Measurements from ENCODE around the gene DBP. TPM values are rescaled to one million over a fixed set of nuclear protein-coding genes. Genes with fewer than 3 reads are reported as not detected.

DBP gene
- total RNA-seq, 2 experiments from 2014 or later, result 24.1 to 25.8 TPM

DNA sequence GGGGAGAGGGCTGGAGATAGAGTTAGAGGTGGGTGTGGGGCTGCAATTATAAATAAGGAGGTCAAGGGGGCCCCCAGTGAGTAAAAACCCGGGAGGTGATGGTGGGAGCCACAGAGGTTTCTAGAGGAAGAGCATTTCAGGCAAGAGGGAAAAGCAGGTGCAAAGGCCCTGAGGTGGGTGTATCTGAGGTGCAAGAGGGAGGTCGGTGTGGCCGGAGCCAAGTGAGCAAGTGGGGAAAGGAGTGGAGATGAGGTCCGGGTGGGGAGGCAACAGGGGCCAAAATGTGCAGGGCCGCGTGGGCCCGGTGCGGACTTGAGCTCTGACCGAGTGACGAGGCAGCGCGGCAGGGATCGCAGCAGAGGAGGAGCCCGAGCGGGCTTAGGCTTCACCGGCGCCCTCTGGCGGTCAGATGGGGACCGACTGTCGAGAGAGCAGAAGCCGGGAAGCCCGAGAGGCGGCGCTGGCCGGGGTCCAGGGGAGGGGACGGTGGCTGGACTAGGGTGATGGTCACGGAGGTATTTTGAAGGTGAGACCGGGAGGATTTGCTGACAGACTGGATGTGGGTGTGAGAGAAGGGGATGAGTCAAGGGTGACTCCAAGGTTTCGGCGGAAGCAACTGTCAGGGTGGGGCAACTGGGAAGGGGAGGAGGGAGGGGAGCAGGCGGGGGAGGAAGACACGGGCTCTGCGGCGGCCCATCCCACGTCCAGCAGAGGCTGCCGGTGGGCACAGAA, 48.3 kb downstream of the DBP start:
- CTCF ChIA-PET, result interaction anchor here (0.6 to 3.7 kb wide), 19 partner anchors 12 to 275 kb away, joined by 3 to 19 read pairs (median 5); partner anchors contain the start of genes RPL18, SPACA4 and SPHK2

DNA sequence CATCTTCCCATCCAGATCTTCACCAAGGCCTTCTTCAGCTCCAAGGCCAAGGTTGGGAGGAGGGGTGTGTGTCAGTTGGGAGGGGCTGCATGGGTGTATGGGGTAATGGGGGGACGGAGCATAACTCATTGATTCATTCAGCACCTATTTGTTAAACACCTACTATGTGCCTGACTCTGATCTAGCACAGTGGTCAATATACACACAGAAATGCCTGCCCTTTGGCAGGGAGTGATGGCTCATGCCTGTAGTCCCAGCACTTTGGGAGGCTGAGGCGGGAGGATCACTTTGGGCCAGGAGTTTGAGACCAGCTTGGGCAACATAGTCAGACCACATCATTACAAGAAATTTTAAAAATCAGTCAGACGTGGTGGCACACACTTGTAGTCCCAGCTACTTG, 49.8 kb downstream of the DBP start:
- ChIA-PET CTCF (interaction anchor here (0.6 to 3.7 kb wide), 5 partner anchors 11 to 274 kb away, joined by 3 to 19 read pairs (median 4); no protein-coding TSS in a partner anchor), POLR2A (no interaction called here)
- Mint-ChIP-seq H3K4me1 (peaks cover 20% of the 10 kb centered on the region), H3K36me3 (ENCODE audit: low read depth) (peaks cover 6% of the 10 kb centered on the region), H3K27me3 (no peaks in the 10 kb centered on the region), H3K9me3 (no peaks in the 10 kb centered on the region), H3K27ac (no peak overlapping the region), H3K4me3 (no peak overlapping the region)
- DNase-seq, result no peak

More for the DNA sequence above, 48.3 kb downstream of the DBP start:
- POLR2A ChIA-PET, result no interaction called here
- H3K36me3 Mint-ChIP-seq (ENCODE audit: low read depth), result peaks cover 6% of the 10 kb centered on the region
- peak overlapping the region; percentile 78 for H3K4me3 Mint-ChIP-seq
- peak overlapping the region; percentile 88 for H3K27ac Mint-ChIP-seq
- H3K4me1 Mint-ChIP-seq, result peaks cover 23% of the 10 kb centered on the region
- no peaks in the 10 kb centered on the region for H3K9me3 Mint-ChIP-seq
- peak; percentile 90 for DNase-seq
- no peaks in the 10 kb centered on the region for H3K27me3 Mint-ChIP-seq

DNA sequence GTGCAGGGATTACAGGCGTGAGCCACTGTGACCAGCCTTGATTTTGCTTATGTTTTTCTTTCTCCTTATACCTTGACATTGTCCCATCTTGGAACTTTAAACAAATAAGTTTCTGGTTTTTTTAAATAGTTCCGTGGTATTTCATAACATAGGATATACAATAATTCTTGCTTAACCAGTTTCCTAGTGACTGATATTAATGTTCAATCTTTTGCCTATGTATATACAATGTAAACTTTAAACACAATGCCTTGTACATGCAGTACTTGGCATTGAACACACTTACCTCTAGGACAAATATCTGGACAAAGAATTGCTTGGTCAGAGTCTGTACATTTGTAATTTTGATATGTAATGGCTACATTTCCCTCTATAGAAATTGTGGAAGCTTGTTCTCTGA, 55.0 kb downstream of the DBP start:
- POLR2A ChIA-PET, result no interaction called here
- Mint-ChIP-seq H3K9me3 (no peaks in the 10 kb centered on the region), H3K36me3 (ENCODE audit: low read depth) (peaks cover 3% of the 10 kb centered on the region), H3K4me1 (peaks cover 6% of the 10 kb centered on the region), H3K27ac (no peak overlapping the region), H3K4me3 (no peak overlapping the region), H3K27me3 (no peaks in the 10 kb centered on the region)
- CTCF ChIA-PET, result interaction anchor here (0.9 kb wide), 1 partner anchor 77 kb away, joined by 4 read pairs; no protein-coding TSS in a partner anchor
- no peak for DNase-seq

Other genes with a start within 250 kb of the DBP start
- 10 to 100 TPM; 69.6 to 81.6 TPM for gene KDELR1, start 245.8 kb downstream of the DBP start, total RNA-seq
- gene GRIN2D, start 243.7 kb downstream of the DBP start, total RNA-seq, result under 1 TPM; 0.04 to 0.20 TPM
- gene GRWD1, start 191.4 kb downstream of the DBP start, total RNA-seq, result 10 to 100 TPM; 31.0 to 35.2 TPM
- gene KCNJ14, start 181.8 kb downstream of the DBP start, total RNA-seq, result 1 to 10 TPM in 1 of 2 experiments, under 1 TPM in 1; 0.87 to 1.0 TPM
- 10 to 100 TPM; 43.2 to 50.7 TPM for gene CYTH2, start 168.0 kb downstream of the DBP start, total RNA-seq
- 1 to 10 TPM; 3.7 to 5.1 TPM for gene LMTK3, start 125.5 kb downstream of the DBP start, total RNA-seq
- gene SULT2B1, start 85.2 kb downstream of the DBP start, total RNA-seq, result under 1 TPM; 0.21 to 0.30 TPM
- not detected for gene SPACA4, start 30.6 kb downstream of the DBP start, total RNA-seq
- 1 to 10 TPM; 2.5 TPM for gene FAM83E, start 22.3 kb downstream of the DBP start, total RNA-seq
- gene RPL18, start 18.2 kb downstream of the DBP start, total RNA-seq, result 1,000 to 10,000 TPM; 1,477 to 1,601 TPM
- 10 to 100 TPM; 28.2 to 33.6 TPM for gene SPHK2, start 17.9 kb downstream of the DBP start, total RNA-seq
- 10 to 100 TPM; 10.1 to 10.8 TPM for gene CA11, start 8.8 kb upstream of the DBP start, total RNA-seq
- gene NTN5, start 35.6 kb upstream of the DBP start, total RNA-seq, result 1 to 10 TPM; 1.0 to 1.4 TPM
- gene FUT2, start 58.6 kb upstream of the DBP start, total RNA-seq, result not detected
- gene MAMSTR, start 82.3 kb upstream of the DBP start, total RNA-seq, result 1 to 10 TPM; 1.1 to 1.5 TPM
- gene RASIP1, start 103.2 kb upstream of the DBP start, total RNA-seq, result under 1 TPM; 0.31 to 0.50 TPM
- under 1 TPM in 1 of 2 experiments, not detected in 1; 0.10 TPM for gene IZUMO1, start 109.5 kb upstream of the DBP start, total RNA-seq
- gene FUT1, start 115.3 kb upstream of the DBP start, total RNA-seq, result under 1 TPM; 0.10 to 0.23 TPM
- gene FGF21, start 118.1 kb upstream of the DBP start, total RNA-seq, result not detected
- gene BCAT2, start 173.7 kb upstream of the DBP start, total RNA-seq, result 10 to 100 TPM; 42.3 to 43.3 TPM
- gene HSD17B14, start 199.1 kb upstream of the DBP start, total RNA-seq, result under 1 TPM; 0.27 to 0.77 TPM
- 1 to 10 TPM; 3.8 to 4.6 TPM for gene PLEKHA4, start 231.2 kb upstream of the DBP start, total RNA-seq
- 10 to 100 TPM; 49.6 to 53.3 TPM for gene PPP1R15A, start 235.0 kb upstream of the DBP start, total RNA-seq